CD4-positive, alpha-beta T cell treated with Interleukin-15 for 4 hours (primary cell): ENCODE results near the gene TSR3.
A peak's percentile ranks its signal among the peaks of the same experiment; 100 is the strongest.

Source experiments
- DNase-seq: peaks from one replicate; pipeline ENCODE4 v3.0.0-alpha.2; 2020; ENCODE audit warnings: low spot score

Gene TSR3

DNA sequence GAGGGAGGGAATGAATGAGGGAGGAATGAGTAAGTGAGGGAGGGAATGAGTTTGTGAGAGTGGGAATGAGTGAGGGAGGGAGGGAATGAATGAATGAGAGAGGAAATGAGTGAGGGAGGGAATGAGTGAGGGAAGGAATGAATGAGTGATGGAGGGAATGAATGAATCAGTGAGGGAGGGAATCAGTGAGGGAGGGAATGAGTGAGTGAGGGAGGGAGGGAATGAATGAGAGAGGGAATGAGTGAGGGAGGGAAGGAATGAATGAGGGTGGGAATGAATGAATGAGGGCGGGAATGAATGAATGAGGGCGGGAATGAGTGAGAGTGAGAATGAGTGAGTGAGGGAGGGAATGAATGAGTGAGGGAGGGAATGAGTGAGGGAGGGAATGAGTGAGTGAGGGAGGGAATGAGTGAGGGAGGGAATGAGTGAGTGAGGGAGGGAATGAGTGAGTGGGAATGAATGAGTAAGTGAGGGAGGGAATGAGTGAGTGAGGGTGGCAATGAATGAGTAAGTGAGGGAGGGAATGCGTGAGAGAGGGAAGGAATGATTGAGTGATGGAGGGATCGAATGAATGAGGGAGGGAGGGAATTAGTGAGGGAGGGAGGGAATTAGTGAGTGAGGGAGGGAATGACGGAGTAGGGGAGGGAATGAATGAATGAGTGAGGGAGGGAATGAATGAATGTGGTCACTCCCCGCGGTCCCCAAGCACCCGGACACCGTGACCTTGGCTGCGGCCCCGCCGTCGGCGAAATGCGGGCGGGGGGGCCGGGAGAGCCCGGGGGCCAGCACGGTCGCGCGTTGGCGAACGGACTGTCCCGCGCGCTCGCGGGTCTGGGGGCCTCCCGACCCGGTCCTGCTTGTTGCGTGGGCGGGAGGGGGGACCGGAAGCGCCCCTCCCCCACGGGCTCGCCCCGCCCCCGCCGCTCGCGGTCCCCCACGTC, 43.4 kb downstream of the TSR3 start:
- no peak for DNase-seq

GRCh38 chr16:1306334-1306733, 45.3 kb downstream of the TSR3 start:
- DNase-seq, result no peak

- DNase-seq, result no peak
These were observed 45.9 kb downstream of the TSR3 start for GRCh38 chr16:1305823-1306222.

DNA sequence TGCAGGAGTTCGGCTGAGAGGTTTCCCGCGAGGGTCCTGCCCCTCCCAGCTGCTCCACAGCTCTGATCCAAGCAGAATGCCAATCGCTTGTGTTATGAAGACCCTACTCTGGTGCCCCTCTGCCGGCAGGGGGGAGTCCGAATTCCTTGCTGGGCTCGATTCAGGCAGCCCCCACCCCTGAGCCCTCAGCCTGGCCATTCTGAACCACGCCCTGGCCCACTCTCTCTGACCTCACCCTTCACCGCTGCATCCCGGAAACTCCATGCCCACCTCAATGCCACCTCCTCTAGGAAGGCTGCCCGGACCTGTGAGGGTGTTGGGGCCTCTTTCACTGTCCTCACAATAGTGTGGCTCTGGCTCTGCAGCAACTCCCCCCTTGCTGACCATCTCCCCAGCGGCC, 50.1 kb downstream of the TSR3 start:
- DNase-seq, result no peak

DNA sequence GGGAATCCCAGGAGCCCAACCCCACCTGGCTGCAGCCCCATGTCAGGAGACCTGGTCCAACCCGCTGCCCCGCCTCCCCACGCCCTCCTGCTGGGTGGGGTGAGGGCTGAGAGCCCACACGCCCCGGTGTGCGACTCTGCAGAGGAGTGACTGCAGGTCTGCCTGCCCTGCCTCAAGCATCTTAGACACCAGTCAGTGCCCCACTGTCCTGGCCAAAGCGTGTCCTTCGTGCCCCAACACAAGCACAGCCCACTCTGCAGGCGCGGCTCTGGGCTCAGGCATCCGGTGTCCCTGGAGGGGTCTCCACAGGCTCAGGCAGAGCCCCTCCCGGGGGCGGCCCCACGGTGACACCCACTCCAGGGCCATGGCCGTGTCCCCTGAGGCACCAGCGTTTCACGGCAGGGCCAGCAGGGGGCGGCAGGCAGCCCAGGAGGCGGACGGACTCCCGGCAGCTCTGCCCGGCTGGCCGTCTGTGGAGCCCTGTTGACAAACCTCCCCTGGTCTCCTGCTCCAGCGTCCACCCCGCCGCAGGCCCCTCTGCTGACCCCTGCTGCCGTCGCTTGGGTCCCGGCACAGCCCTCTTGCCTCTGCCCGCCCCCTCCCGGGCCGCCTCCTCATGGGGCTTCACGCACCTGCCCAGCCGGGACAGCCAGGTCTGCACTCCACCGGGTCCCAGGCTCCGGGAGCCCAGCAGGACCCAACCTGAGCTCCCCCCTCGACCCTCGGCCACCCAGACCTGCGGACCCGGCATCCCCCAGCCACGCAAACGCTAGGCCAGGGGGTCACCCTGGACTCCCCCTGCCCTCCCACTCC, 50.8 kb downstream of the TSR3 start:
- DNase-seq, result peak; percentile 77

DNA sequence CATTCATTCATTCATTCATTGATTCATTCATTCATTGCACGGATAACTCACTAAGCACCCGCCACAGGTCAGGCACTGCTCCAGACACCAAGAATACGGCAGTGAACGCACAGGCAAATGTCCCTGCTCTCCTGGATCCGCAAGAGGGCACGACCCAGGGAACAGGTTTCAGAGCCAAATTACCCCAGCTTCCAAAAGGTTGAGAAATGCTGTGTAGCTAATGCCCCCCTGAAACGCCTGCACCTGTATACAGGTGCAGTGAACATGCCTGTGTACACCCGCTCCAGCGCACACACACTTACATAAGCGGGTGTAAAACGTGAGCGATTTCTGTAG, 51.8 kb downstream of the TSR3 start:
- no peak for DNase-seq
